ENCODE data around the gene ZIC2. TPM values are rescaled to one million over a fixed set of nuclear protein-coding genes. Genes with fewer than 3 reads are reported as not detected.

ZIC2 gene
- total RNA-seq, 1 experiment from 2014 or later, result 13.6 TPM

DNA sequence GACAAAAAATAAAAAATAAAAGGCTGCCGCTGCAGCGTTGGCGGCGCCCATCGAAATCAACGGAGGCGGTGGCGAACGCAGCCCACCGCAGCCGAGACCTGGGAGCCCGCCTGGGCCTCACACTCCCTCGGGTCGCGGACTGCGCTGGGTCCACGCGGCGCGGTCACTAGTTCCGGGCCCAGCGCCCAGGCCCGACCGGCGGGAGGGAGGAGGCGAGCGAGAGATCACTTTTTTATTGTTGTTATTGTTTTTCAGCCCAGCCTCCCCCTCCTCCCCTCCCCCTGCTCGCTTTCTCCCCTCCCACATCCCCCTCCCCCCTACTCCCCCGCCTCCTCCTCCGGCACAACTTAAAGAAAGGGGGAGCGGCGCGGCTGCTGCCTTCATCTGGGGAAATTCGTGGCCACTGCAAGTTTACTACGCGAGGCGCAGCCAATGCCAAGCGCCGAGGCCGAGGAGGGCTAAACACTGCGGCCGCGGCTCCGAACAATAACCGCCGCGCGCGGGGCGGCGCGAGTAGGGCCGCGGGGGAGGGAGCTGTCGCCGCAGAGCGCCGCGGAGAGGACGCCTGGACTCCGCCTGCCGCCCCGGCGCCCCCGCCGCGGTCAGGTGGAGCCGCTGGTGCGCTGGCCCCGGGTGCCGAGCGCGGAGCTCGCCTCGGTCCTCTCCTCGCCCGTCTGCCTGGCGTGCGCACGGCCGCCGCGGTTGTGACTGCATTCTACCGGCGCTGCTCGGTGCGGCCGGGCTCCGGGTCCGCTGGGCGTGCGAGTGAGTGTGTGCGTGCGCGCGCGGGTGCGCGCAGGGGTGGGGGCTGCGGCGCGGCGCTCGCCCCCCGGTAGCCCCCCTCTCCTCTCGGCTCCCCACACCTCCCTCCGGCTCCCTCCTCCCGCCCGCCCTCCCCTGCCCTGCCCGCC, 505 bp upstream of the ZIC2 start:
- Histone ChIP-seq H4K20me1 (ENCODE audit: insufficient read depth) (peaks cover 7% of the 10 kb centered on the region; the same call in 1 of the 2 replicates), H3K4me3 (peak overlapping the region; percentile 98), H3K79me2 (ENCODE audit: low read depth) (peaks cover 28% of the 10 kb centered on the region), H3K27me3 (ENCODE audit: insufficient read depth, low read depth) (no peaks in the 10 kb centered on the region), H3K36me3 (ENCODE audit: low read depth) (0 out of 2 replicates have a peak, but pooled peaks cover under 1% of the 10 kb centered on the region), H3K9me2 (ENCODE audit: insufficient read depth) (no peaks in the 10 kb centered on the region), H3K27ac (peak overlapping the region; percentile 64), H3K4me2 (peak overlapping the region; percentile 93), H3K9me3 (ENCODE audit: insufficient read depth, low read depth) (no peaks in the 10 kb centered on the region), H3F3A (ENCODE audit: insufficient read depth, low read depth) (peaks cover 6% of the 10 kb centered on the region), H2AFZ (peak overlapping the region; percentile 92), H3K4me1 (replicated peaks; ENCODE audit: insufficient read depth) (peaks cover 15% of the 10 kb centered on the region)
- TF ChIP-seq EZH2 (IDR thresholded peaks at IDR 0.05; ENCODE audit: low read depth), result no peak
- TF ChIP-seq, protein P1, sequence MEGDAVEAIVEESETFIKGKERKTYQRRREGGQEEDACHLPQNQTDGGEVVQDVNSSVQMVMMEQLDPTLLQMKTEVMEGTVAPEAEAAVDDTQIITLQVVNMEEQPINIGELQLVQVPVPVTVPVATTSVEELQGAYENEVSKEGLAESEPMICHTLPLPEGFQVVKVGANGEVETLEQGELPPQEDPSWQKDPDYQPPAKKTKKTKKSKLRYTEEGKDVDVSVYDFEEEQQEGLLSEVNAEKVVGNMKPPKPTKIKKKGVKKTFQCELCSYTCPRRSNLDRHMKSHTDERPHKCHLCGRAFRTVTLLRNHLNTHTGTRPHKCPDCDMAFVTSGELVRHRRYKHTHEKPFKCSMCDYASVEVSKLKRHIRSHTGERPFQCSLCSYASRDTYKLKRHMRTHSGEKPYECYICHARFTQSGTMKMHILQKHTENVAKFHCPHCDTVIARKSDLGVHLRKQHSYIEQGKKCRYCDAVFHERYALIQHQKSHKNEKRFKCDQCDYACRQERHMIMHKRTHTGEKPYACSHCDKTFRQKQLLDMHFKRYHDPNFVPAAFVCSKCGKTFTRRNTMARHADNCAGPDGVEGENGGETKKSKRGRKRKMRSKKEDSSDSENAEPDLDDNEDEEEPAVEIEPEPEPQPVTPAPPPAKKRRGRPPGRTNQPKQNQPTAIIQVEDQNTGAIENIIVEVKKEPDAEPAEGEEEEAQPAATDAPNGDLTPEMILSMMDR (conservative IDR thresholded peaks at IDR 0.05), result no peak
- POLR2A ChIA-PET (ENCODE audit: unreplicated experiment), result interaction anchor here (0.6 to 1.8 kb wide), 6 partner anchors 11 to 483 kb away, joined by 3 to 14 read pairs (median 4); no protein-coding TSS in a partner anchor
- peak; percentile 72 to 73 for DNase-seq
- no TSS peak for BruUV-seq (replicated peaks)
- CTCF ChIA-PET, result interaction anchor here (0.8 kb wide), 1 partner anchor 255 kb away, joined by 4 read pairs; no protein-coding TSS in a partner anchor
- intact Hi-C loops (cut with micrococcal nuclease; ENCODE audit: unreplicated experiment), result loop anchor here (1.0 to 10.0 kb wide), 4 partner anchors 108 to 538 kb away; partner anchors contain the start of gene PCCA

DNA sequence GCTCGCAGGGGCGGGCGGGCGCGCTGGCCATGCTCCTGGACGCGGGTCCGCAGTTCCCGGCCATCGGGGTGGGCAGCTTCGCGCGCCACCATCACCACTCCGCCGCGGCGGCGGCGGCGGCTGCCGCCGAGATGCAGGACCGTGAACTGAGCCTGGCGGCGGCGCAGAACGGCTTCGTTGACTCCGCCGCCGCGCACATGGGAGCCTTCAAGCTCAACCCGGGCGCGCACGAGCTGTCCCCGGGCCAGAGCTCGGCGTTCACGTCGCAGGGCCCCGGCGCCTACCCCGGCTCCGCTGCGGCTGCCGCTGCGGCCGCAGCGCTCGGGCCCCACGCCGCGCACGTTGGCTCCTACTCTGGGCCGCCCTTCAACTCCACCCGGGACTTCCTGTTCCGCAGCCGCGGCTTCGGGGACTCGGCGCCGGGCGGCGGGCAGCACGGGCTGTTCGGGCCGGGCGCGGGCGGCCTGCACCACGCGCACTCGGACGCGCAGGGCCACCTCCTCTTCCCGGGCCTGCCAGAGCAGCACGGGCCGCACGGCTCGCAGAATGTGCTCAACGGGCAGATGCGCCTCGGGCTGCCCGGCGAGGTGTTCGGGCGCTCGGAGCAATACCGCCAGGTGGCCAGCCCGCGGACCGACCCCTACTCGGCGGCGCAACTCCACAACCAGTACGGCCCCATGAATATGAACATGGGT, 599 bp downstream of the ZIC2 start:
- H4K20me1 ChIP-seq (ENCODE audit: insufficient read depth), result peaks cover 7% of the 10 kb centered on the region; the same call in 1 of the 2 replicates
- peaks cover 11% of the 10 kb centered on the region for H3F3A ChIP-seq (ENCODE audit: insufficient read depth, low read depth)
- DNase-seq, result peak in 1 of 2 experiments; percentile 29
- H3K27me3 ChIP-seq (ENCODE audit: insufficient read depth, low read depth), result no peaks in the 10 kb centered on the region
- POLR2A ChIA-PET (ENCODE audit: unreplicated experiment), result no interaction called here
- CTCF ChIA-PET, result interaction anchor here (0.6 kb wide), 2 partner anchors 108 to 533 kb away, joined by 3 to 6 read pairs; no protein-coding TSS in a partner anchor
- no peaks in the 10 kb centered on the region for H3K9me2 ChIP-seq (ENCODE audit: insufficient read depth)
- H3K4me3 ChIP-seq, result peak overlapping the region; percentile 98
- peaks cover 15% of the 10 kb centered on the region for H3K4me1 ChIP-seq (replicated peaks; ENCODE audit: insufficient read depth)
- H3K27ac ChIP-seq, result no peak overlapping the region
- H2AFZ ChIP-seq, result peak overlapping the region; percentile 88
- peak overlapping the region; percentile 98 for H3K4me2 ChIP-seq
- no peaks in the 10 kb centered on the region for H3K9me3 ChIP-seq (ENCODE audit: insufficient read depth, low read depth)
- TF ChIP-seq, protein P1 (conservative IDR thresholded peaks at IDR 0.05), result 0 out of 2 replicates have a peak, but pooled peaks have one; percentile 3
- no peak for TF ChIP-seq EZH2 (IDR thresholded peaks at IDR 0.05; ENCODE audit: low read depth)
- H3K36me3 ChIP-seq (ENCODE audit: low read depth), result 0 out of 2 replicates have a peak, but pooled peaks cover 8% of the 10 kb centered on the region
- intact Hi-C loops (cut with micrococcal nuclease; ENCODE audit: unreplicated experiment), result loop anchor here (5.0 to 10.0 kb wide), 2 partner anchors 485 to 533 kb away; no protein-coding TSS in a partner anchor
- no TSS peak for BruUV-seq (replicated peaks)
- H3K79me2 ChIP-seq (ENCODE audit: low read depth), result peaks cover 28% of the 10 kb centered on the region

Data from PC-9 (cell line).